Caco-2 (cell line): ENCODE data around the gene ITGA2B. TPM values are rescaled to one million over a fixed set of nuclear protein-coding genes. Genes with fewer than 3 reads are reported as not detected.

Experiments used
- BruUV-seq: library from RNA; stranded (reverse); fragments of 400-500 nt; replicated peaks from 2 replicates; lab custom pipeline; 2021; lab: Mats Ljungman, UMichigan
- CTCF ChIA-PET: fragments of 300-600 bp; sonication (Branson Sonifier 250); formaldehyde crosslinking; loops from one replicate; lab custom pipeline; 2022; ENCODE audit warnings: antibody characterized with exemption; lab: Charles Lee
- POLR2A ChIA-PET: fragments of 300-600 bp; sonication (Branson Sonifier 250); formaldehyde crosslinking; loops from one replicate; lab custom pipeline; 2022; ENCODE audit warnings: antibody characterized with exemption; lab: Charles Lee
- DNase-seq, 2 experiments: peaks; one replicate each; pipeline versions ENCODE4 v3.0.0 to v3.0.0-alpha.2; 2020 to 2022
- H3K27me3 ChIP-seq: replicated peaks from 2 replicates; pipeline ENCODE4 v1.6.0; 2011; ENCODE audit warnings: low read length; ENCODE audit not compliant: control insufficient read depth, insufficient read depth
- H3K36me3 ChIP-seq: 2 replicates; pipeline ENCODE4 v1.5.1; 2011; ENCODE audit warnings: low read length; ENCODE audit not compliant: control insufficient read depth, insufficient read depth
- H3K4me1 ChIP-seq: fragments of 250-450 bp; sonication (Bioruptor Pico); 2 replicates; pipeline ENCODE4 v1.5.1; 2020; ENCODE audit warnings: mild to moderate bottlenecking
- H3K4me3 ChIP-seq: 2 replicates; pipeline ENCODE4 v1.5.1; 2011; ENCODE audit warnings: low read depth, mild to moderate bottlenecking, control low read depth, low read length
- H3K9me3 ChIP-seq: fragments of 250-450 bp; sonication (Bioruptor Pico); 2 replicates; pipeline ENCODE4 v1.5.1; 2020; ENCODE audit warnings: mild to moderate bottlenecking, moderate library complexity
- H3K27ac Mint-ChIP-seq: one replicate; pipeline ENCODE4 v1.8.0; 2022; ENCODE audit warnings: mixed read lengths; ENCODE audit not compliant: unreplicated experiment
- H3K27me3 Mint-ChIP-seq: one replicate; pipeline ENCODE4 v1.8.0; 2022; ENCODE audit warnings: mixed read lengths; ENCODE audit not compliant: insufficient read depth, unreplicated experiment
- H3K36me3 Mint-ChIP-seq: one replicate; pipeline ENCODE4 v1.8.0; 2022; ENCODE audit warnings: mild to moderate bottlenecking, mixed read lengths; ENCODE audit not compliant: insufficient read depth, unreplicated experiment
- H3K4me1 Mint-ChIP-seq: one replicate; pipeline ENCODE4 v1.8.0; 2022; ENCODE audit warnings: low read depth, mixed read lengths; ENCODE audit not compliant: unreplicated experiment
- H3K4me3 Mint-ChIP-seq: one replicate; pipeline ENCODE4 v1.8.0; 2022; ENCODE audit warnings: mild to moderate bottlenecking, moderate library complexity, mixed read lengths; ENCODE audit not compliant: unreplicated experiment
- H3K9me3 Mint-ChIP-seq: one replicate; pipeline ENCODE4 v1.8.0; 2022; ENCODE audit warnings: mixed read lengths; ENCODE audit not compliant: unreplicated experiment
- CTCF ChIP-seq, 2 experiments: fragments of 200-600 bp in 1 of 2; IDR thresholded peaks; 1 replicate in 1 of 2; 2 replicates in 1 of 2; pipeline versions ENCODE4 v1.5.1 to v1.8.0; 2011 to 2022; ENCODE audit warnings: antibody characterized with exemption in 1 of 2, control low read depth in 1 of 2, inconsistent platforms in 1 of 2, low read depth in 1 of 2, low read length in 1 of 2, mild to moderate bottlenecking in 1 of 2, moderate library complexity in 1 of 2; ENCODE audit not compliant: insufficient read depth in 1 of 2, severe bottlenecking in 1 of 2, unreplicated experiment in 1 of 2
- intact Hi-C: fragments of 100-400 bp; cut with micrococcal nuclease; formaldehyde crosslinking; loops from one replicate; pipeline ENCODE4 v1.10.0; 2022; ENCODE audit not compliant: unreplicated experiment
- total RNA-seq: library from RNA; stranded (reverse); gene quantifications from 2 replicates; pipeline ENCODE4 v1.2.3, GENCODE V29; 2022

ITGA2B gene
- total RNA-seq, 1 experiment from 2014 or later, result 6.9 TPM

- Mint-ChIP-seq H3K27me3 (no peaks in the 10 kb centered on the region), H3K27ac (no peak overlapping the region), H3K4me3 (no peak overlapping the region), H3K9me3 (no peaks in the 10 kb centered on the region), H3K4me1 (peaks cover 7% of the 10 kb centered on the region), H3K36me3 (peaks cover under 1% of the 10 kb centered on the region)
- peak; percentile 72 to 83 for DNase-seq
- ChIA-PET CTCF (interaction anchor here (0.6 to 1.5 kb wide), 3 partner anchors 21 to 183 kb away, joined by 3 to 5 read pairs (median 4); no protein-coding TSS in a partner anchor), POLR2A (no interaction called here)
- intact Hi-C loops, result no loop called here
- BruUV-seq, result no TSS peak
- Histone ChIP-seq H3K9me3 (no peaks in the 10 kb centered on the region), H3K27me3 (no peaks in the 10 kb centered on the region), H3K4me1 (no peaks in the 10 kb centered on the region), H3K4me3 (no peak overlapping the region), H3K36me3 (peaks cover 2% of the 10 kb centered on the region; the same call in 1 of the 2 replicates)
- TF ChIP-seq CTCF (IDR thresholded peaks at IDR 0.05; ENCODE audit: insufficient read depth in 1 of 2, low read depth in 1 of 2, low read length in 1 of 2, severe bottlenecking in 1 of 2, unreplicated experiment in 1 of 2), result peak; percentile 88
Observed at GRCh38 chr17:44350733-44351226, 38.7 kb downstream of the ITGA2B start.

- no peaks in the 10 kb centered on the region for H3K27me3 ChIP-seq
- no peak overlapping the region for H3K4me3 ChIP-seq
- intact Hi-C loops, result no loop called here
- ChIA-PET CTCF (no interaction called here), POLR2A (no interaction called here)
- DNase-seq, result no peak
- no peak for TF ChIP-seq CTCF (IDR thresholded peaks at IDR 0.05; ENCODE audit: insufficient read depth in 1 of 2, low read depth in 1 of 2, low read length in 1 of 2, severe bottlenecking in 1 of 2, unreplicated experiment in 1 of 2)
- no peaks in the 10 kb centered on the region for H3K9me3 Mint-ChIP-seq
- BruUV-seq, result no TSS peak
- no peaks in the 10 kb centered on the region for H3K4me1 ChIP-seq
- peaks cover 12% of the 10 kb centered on the region for H3K36me3 Mint-ChIP-seq
- peaks cover 14% of the 10 kb centered on the region for H3K4me1 Mint-ChIP-seq
- H3K4me3 Mint-ChIP-seq, result no peak overlapping the region
- peaks cover 2% of the 10 kb centered on the region; the same call in 1 of the 2 replicates for H3K36me3 ChIP-seq
- H3K27ac Mint-ChIP-seq, result no peak overlapping the region
- H3K27me3 Mint-ChIP-seq, result no peaks in the 10 kb centered on the region
- no peaks in the 10 kb centered on the region for H3K9me3 ChIP-seq
Observed at GRCh38 chr17:44349553-44350070, 39.8 kb downstream of the ITGA2B start.

GRCh38 chr17:44348988-44349364 lies 40.5 kb downstream of the ITGA2B start:
- TF ChIP-seq CTCF (IDR thresholded peaks at IDR 0.05; ENCODE audit: insufficient read depth in 1 of 2, low read depth in 1 of 2, low read length in 1 of 2, severe bottlenecking in 1 of 2, unreplicated experiment in 1 of 2), result no peak
- Mint-ChIP-seq H3K27ac (no peak overlapping the region), H3K4me1 (peaks cover 15% of the 10 kb centered on the region), H3K36me3 (peaks cover 12% of the 10 kb centered on the region), H3K9me3 (no peaks in the 10 kb centered on the region), H3K4me3 (no peak overlapping the region), H3K27me3 (no peaks in the 10 kb centered on the region)
- Histone ChIP-seq H3K9me3 (no peaks in the 10 kb centered on the region), H3K4me1 (0 out of 2 replicates have a peak, but pooled peaks cover 6% of the 10 kb centered on the region), H3K36me3 (peaks cover 2% of the 10 kb centered on the region; the same call in 1 of the 2 replicates), H3K4me3 (no peak overlapping the region), H3K27me3 (no peaks in the 10 kb centered on the region)
- ChIA-PET POLR2A (no interaction called here), CTCF (no interaction called here)
- no TSS peak for BruUV-seq
- intact Hi-C loops, result no loop called here
- no peak for DNase-seq
